GM03348 (cell line): Measurements from ENCODE around the gene DRC1.
A peak's percentile ranks its signal among the peaks of the same experiment; 100 is the strongest.

Experiments used
- DNase-seq: peaks from one replicate; pipeline ENCODE4 v3.0.0; 2012; ENCODE audit warnings: low spot score

Gene DRC1

DNA sequence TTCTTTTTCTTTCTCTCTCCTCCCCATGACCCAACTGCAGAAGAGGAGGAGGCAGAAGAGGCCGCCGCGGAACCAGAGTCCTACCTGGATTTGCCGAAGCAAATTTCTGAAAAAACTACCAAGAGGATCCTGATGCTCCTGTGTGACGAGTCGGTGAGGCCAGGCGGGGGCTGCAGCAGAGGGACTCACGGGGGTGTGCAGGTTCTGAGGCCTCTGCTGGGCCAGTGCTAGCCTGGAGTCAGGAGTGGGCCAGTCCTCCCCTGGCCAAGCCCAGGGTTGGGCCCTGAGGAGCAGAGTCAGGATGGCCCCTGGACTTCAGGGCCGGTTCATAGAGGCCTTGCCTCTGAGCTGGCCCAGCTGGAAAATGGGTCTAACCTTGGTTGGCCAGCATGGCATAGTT is 46.9 kb downstream of the DRC1 start:
- no peak for DNase-seq

DNA sequence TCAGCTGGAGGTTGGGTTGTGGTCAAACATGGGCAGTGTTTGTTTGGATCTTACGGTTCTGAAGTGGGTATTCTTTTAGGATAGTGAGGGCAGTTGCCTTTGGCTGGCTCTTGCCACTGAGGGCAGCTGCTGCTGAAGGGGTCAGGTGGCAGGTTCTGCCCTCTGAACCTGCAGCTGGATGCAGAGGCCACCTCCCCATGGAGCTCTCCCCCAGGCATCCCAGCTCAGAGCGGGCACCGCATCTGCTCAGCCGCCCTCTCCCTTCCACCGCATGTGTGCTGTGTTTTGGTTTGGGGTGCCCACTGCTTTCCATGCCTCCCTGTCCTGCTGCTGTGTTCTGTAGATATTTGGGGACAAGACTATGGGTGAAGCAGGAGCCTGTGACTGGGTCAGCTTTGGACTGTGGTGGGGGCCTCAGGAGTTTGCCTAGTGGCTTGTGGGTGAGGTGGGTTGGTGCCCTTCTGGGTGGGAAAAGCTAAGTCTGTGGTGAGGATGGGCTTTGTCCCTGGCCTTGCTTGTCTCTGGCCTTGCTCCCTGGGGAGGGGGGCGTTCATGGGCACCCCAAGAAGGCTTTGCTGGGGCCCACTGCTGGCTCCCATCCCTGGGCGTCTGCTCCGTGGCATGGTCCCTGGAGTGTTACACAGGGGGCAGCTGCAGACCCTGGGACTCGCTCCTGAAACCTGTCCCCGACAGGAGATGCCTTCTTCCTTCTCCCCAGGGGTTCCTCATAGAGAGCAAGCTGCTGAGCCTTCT is 47.7 kb downstream of the DRC1 start:
- no peak for DNase-seq

DNA sequence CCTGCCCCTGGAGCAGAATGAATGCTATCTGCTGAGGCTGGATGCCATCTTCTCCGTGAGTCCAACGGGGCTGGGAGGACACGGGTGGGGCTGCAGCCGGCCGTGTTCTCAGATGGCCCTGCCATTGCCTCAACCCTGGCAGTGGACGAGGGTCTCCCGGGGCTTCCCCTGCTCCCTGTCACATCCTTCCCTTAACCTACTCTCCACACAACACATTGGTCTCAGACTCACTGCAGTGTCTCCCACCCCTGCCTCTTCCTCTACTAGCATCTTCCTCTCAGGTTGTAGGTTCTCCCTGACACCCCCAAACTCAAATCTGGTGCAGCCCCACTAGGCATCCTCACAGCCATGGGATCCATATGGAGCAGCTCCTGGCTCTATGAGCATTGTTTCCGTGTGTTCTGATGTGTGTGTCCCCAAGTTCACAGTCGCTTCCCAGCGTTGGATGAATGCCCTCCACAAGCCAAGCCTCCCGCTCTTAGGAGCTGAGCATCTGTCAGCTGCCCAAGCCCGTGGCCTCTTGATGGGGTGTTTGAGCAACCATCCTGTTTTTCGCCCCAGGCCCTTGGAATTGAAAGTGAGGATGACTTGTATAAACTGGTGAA is 48.4 kb downstream of the DRC1 start:
- no peak for DNase-seq

DNA sequence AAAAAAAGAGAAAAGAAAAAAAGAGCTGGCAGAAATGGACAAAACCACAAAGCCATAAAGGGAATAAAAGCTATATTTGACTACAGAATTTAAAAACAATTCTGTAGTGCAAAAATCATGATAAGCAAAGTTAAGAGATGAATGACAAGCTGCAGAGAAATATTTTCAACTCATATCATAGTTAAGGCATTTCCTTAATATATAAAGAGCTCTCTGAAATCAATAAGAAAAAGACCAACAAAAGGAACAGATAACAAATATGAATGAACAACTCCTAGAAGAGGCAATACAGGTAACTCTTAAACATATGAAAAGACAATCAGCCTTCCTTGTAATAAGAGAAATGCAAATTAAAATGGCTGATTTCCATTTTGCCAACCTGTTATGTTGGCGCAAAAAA is 50.0 kb downstream of the DRC1 start:
- DNase-seq: no peak

DNA sequence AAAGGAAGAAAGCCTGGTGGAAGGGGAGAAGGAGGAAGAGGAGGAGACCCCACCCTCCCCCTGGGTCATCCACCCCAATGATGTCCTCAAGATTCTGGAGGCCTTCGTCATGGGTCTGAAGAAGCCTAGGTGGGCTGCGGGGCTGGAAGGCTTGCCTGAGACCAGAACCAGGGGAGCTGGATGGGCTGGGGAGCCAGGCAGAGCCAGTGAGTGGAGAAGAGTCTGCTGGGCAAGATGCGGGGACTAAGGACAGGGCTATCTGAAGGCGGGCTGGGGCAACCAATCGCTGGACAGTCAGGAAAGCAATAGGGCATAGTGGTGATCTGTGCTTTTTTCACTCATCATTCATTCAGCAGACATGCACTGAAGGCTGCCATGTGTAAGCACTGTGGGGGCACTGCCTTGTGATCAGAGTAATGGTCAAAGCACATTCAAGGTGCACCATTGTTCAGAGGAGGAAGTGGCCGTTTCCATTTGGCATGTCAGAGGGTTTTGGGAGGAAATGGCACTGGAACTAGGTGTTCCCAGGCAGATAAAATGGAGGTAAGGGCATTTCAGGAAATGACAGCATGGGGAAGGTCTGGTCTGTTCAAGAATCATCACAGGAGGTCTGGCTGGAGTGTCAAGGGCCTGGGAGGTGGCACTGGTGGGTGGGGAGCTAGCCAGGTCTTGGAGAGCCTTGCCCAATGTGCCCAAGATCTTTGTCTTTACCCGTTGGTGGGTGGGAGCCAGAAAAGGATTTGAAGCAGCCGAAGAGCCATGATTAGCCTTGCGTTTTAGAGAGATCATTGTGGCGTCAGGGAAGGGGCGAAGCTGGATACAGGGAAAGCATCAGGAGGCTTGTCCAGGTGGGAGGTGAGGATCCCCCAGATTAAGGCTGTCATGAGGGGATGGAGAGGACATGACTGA is 52.0 kb downstream of the DRC1 start:
- DNase-seq: peak; percentile 1

DNA sequence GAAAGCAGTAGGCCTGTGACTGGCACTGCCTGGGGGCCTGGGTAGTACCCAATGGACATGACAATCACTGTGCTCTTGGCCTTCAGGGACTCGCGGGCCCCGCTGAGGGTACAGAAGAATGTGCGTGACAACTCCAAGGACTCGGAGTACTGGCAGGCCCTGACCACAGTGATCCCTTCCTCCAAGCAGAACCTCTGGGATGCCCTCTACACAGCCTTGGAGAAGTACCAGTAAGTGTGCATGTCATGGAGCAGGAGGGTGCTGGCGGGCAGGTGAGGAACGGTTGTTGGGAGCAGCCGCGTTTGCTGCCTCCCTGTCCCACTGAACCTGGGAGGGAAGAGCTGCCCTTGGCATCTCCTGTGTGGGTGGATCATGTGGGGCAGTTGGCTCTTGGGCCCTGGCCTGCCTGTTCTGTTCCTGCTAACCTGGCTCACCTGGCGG is 52.9 kb downstream of the DRC1 start:
- DNase-seq: no peak

DNA sequence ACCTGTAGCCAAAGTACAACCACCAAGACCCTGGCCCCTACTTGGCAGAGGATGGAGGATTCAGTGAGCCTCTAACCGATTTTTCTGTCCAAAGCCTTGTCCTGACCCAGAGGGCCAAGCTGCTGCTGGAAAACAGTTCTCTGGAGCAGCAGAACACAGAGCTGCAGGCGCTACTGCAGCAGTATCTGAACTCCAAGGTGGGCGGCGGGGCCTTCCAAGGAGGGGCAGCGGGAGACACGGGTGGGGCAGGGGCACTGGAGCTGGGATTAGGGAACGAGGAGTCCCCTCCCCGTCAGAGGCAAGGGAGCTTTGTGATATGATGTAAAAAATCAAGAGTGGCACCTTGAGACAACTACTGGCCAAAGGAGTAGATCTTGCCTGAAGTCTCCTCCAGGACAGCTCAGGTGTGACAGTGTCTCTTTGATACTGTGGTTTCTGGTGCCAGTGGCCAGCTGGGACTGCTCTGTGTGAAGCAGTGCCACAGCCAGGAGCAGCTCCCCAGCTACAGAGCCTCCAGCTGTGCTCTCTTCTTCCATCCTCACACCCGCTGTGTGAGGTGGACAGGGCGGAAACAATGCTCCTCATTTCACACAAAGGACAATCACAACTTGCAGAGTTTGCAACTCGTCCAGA is 53.4 kb downstream of the DRC1 start:
- no peak for DNase-seq

DNA sequence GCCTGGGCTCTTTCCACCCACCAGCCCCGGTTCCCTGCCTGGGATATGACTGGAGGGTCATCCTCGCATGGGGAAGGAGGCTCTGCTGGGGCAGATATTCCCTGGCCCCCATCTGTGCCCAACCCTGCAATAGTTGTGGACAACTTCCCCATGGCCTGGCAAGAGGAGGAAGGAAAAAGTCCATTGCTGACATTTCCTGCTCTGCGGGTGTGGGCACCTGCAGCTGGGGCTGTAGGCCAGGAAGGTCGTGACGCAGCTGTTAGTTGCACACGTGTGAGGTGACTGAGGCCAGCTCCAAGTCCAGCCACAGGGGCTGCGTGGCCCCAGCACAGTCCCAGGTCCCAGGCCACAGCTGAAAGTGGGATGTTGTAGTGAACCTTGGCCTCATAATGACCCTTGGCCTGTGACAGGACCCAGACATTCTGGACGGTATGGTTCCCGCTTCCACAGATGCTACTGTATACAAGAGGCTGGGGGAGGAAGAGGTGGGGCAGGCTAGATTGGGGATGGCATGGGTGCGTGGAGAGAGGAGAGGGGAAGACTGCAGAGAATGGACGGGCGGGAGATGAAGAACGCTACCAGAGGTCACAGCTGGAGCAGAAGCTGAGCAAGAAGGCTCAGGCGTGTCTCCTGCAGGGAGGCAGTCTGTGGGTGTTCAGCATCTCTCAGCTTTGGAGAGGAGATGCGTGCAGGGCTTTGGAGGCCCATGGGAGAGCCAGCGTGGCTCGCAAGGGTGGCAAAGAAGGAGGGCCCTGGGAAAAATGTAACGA is 54.1 kb downstream of the DRC1 start:
- DNase-seq: no peak

DNA sequence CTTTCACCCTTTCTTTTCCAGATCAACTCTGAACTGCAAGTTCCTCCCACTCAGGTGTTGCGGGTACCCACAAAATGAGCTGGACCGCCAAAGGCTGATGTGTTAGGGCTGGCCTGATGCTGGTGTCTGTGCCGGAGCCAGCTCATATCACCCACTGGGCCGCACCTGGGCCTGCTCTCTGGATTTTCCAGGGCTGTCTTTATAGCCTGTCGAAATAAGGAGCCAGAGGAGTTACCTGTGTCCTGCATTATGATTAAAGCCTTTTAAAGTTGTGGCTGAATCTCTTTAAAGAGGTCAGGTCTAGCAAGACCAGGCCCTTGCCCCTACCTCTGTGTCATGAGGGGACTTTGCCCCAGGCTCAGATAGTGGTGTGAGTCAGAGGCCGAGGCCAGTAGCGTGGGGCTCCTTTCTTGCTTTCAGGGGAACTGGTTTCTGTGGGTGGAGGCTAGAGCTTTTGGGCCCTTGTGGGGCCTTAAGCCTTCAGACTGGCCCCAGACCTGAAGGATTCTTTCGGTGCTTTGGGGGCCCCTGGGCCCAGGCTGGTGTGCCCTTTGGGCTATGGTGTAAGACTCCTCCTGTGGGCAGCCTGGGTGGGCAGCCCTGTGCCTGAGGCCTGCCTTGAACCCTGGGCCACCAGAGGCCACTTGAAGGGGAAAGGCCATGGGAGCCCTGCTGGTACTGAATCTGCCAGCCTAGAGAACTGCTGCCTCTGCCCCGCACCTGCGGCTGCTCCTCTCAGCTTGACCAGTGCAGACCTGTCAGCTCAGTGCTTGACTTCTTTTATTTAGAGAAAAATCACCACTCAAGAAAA is 54.9 kb downstream of the DRC1 start:
- DNase-seq: no peak

DNA sequence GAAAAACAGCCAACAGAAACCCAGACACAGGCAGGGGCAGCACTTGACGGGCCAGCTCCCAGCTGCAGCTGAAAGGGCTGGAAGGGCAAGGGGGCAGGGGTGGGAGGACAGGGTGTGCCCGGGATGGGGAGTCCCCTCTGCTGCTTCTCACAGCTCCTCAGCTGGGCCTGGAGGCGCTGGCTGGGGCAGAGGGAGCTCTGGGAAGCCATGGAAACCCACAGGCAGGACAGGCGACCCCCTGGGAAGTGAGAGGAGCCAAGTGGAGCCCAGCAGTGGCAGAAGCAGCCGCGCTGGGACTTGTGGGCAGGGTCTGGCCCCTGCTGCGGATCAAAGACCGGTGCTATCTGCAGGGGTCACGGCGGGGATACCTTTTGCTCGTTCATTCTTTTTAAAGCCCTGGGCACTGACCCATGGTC is 55.5 kb downstream of the DRC1 start:
- DNase-seq: no peak

DNA sequence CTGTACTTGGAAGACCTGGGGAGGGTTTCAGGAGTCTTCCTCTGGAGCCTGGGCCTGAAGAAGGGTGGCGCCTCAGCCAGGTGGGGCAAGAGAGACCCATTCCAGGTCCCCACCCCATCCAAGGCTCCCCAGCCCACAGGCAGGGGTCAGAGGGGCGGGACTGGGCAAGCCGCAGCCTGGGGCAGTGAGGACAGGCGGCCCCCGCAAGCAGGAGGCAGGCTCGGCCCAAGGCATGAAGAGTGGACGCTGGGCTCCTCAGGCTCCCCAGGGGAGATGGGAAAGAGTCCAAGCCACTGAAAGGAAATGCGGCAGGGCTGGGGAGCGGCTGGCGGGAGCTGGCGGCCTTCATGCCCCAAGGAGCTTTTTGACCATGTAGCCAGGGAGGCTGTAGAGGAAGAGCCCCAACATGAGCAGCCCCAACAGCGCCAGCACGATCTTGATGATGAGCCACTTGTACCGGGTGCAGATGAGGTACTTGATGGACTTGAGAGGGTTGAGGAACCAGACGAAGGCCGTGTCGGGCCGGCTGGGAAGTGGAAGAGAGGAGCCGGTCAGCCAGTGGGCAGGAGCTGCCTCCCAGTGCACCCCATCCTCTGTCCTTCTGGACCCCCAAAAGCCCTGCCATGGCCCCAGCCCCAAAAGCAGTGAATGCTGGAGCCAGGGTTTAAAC is 56.1 kb downstream of the DRC1 start:
- DNase-seq: no peak

DNA sequence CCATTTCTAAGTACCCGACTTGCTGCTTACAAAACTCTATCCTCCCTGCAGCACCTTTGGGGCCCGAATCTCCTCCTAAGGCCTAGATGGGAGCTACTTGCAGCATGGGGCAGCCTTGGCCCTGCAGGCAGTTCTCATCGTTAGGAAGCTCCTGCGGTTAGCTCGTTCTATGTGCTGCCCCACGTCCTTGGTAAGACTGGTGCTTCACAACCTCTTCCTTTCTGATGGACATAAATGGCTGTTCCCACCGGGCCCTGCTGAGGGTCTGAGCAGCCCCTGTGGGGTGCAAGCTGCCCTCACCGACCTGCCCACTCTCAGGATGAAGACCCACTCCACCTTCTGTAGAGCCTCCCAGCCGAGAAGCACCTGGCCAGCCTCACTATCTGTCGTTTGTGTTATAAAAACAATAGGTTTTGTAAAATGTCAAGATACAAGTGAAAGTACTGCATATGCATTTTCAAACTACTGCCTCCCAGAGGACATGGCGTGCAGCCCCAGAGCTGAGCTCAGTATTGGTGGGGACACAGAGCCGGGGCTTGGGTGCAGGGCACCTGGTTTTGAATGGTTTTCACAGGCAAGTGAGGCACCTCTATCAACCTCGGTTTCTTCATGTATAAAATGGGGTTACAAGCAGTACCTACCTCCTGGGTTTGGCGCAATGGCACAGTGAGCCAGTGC is 56.8 kb downstream of the DRC1 start:
- DNase-seq: no peak

DNA sequence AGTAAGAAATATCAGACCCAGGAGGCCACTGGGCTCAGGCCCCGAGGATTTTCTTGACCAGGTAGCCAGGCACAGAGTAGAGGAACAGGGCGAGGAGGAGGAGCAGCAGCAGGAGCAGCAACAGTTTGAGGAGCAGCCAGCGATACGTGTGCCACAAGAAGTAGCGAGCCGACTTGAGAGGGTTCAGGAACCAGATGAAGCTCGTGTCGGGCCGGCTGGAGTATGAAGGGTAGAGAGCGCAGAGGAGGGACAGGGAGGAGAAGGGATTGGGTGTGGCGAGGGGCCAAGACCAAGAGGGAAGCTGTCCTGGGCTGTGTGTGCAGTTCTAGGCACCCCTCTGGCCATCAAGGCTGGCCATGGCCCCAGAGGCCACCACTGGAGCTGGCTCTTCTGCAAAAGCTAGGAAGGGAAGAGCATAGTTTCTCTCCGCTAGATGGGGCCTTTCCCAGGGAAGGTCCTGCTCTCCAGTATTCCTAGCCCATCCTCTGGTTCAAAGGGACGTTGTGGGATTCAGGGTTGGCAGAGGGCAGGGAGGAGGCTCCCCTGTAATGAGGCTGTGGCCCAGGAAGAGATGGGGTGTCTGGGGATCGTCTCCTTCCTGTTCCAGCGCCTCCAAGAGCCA is 58.4 kb downstream of the DRC1 start:
- DNase-seq: no peak

DNA sequence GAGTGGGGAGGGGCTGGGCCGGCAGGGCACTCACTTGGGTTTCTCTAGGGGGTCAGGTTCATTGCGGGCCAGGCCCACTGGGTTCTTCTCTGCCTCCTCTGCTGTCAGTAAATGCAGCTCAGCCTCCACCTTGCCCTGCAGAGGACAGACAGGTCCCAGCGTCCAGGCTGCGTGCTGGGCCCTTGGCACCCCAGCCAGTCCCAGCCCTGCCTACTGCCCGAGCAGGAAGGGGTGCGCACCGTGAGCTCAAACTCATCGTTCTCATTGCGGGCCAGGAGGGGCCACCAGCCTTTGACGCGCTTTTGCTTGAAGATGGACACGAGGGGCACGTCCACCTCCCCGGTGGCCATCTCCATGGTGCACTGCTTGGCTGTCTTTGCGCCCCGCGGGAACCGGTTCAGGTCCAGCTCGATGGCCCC is 58.9 kb downstream of the DRC1 start:
- no peak for DNase-seq

DNA sequence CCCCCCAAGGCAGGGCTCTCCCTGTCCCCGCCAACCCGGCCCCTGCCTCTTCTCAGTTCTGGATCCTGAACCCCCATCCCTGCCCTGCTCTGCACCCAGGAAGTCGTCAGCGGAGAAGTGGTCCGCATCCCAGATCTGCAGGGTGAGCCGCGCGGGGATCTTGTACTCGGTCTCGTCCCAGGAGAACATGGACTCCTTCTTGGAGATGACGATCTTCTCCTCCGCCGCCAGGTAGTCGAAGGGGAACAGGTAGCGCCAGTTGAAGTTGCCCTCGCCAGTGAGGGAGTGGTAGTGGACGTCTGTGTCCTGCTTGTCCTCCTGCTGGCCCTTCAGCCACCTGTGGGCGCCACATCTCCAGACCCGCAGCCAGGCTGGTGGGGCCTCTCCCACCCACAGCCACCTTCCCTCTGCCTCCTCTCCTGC is 59.9 kb downstream of the DRC1 start:
- no peak for DNase-seq

DNA sequence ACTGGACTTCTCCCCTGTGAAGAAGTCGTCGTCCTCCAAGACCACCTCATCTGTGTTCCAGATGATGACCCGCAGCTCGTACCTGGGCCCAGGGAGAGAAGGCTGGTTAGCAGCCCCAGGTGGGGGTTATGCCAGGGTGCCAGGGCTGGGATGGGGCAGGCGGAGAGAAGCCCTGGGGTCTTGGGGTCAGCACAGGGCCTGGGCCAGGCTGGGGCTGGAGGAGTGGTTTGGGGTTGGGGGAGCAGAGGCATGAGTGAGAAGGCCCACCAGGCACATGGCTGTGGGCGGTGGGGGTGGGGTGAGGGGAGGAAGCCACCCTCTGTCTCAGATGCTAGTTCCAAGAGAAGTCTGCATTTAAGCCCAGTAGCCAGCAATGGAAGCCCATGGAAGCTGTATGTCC is 60.4 kb downstream of the DRC1 start:
- DNase-seq: no peak

DNA sequence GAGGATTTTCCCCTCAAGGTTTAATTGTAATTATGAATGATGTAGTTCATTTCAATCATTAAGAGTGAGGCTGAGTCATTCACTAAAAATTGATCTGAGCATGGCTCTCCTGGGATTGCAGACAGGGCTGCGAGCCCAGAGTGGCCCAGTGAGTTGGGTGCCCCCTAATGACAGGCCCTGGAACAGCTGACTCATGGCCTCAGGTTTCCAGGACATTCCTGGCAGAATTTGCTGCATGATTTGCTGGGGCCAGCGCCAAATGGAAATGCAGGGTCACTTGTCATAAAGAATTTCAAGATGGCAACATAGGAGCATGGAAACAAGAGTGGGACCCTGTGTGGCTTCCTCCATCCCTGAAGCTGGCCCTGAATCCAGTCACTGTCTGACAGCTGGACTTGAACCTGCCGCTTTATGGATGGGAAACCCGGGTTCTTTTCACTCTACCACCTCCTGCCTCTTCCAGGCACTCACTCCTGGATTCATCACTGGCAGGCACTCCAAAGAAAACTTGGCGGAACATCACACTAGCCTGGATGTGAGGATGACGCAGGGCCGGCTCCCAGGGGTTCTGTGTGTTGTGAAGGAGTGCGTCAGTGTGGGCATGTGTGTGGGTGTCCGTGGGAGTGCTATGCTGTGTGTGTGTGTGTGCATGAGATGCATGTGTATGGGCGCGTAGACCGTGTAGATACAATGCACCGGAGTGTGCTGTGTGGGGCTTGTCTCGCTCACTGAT is 61.0 kb downstream of the DRC1 start:
- peak; percentile 86 for DNase-seq
